Measurements from ENCODE around the gene ERMP1.

GRCh38 chr9:5790923-5791322 lies 42.0 kb downstream of the ERMP1 start:
- TF ChIP-seq SRF (IDR thresholded peaks at IDR 0.05; ENCODE audit: low read depth, low read length): no peak
- no peak for TF ChIP-seq EZH2 (IDR thresholded peaks at IDR 0.05; ENCODE audit: low read depth, low read length, severe bottlenecking)
- TF ChIP-seq EP300 (IDR thresholded peaks at IDR 0.05; ENCODE audit: borderline replicate concordance in 1 of 2, low read depth in 2 of 2, low read length in 2 of 2): no peak
- no peak for TF ChIP-seq USF2 (IDR thresholded peaks at IDR 0.05; ENCODE audit: low read length)
- TF ChIP-seq CTCF (IDR thresholded peaks at IDR 0.05; ENCODE audit: control extremely low read depth in 1 of 3, insufficient read depth in 1 of 3, low read depth in 1 of 3, low read length in 3 of 3): no peak
- TF ChIP-seq POLR2A (IDR thresholded peaks at IDR 0.05; ENCODE audit: control extremely low read depth in 1 of 2, low read depth in 2 of 2, low read length in 2 of 2): no peak
- no peak for TF ChIP-seq CHD7 (IDR thresholded peaks at IDR 0.05; ENCODE audit: insufficient replicate concordance, low read length)
- no peak for TF ChIP-seq POLR2AphosphoS5 (IDR thresholded peaks at IDR 0.05; ENCODE audit: low read depth, low read length)

Measured in H1 (cell line).